SU-DHL-6 (cell line): Measurements from ENCODE around the gene RAB40C.

Experiments
- H2AFZ ChIP-seq: fragments of 200-600 bp; sonication (generic); 2 replicates; pipeline ENCODE4 v1.6.1; 2014; ENCODE audit warnings: low read depth, mild to moderate bottlenecking, moderate library complexity, mixed read lengths, antibody characterized with exemption, low read length; ENCODE audit not compliant: severe bottlenecking
- H3F3A ChIP-seq: fragments of 200-600 bp; shearing (Covaris generic); 2 replicates; pipeline ENCODE4 v1.6.0; 2016; ENCODE audit warnings: antibody characterized with exemption, mild to moderate bottlenecking; ENCODE audit not compliant: insufficient read depth
- H3K27ac ChIP-seq: fragments of 200-600 bp; sonication (generic); 2 replicates; pipeline ENCODE4 v1.5.1; 2016; ENCODE audit warnings: low read depth, mild to moderate bottlenecking, low read length, moderate library complexity, mixed read lengths
- H3K27me3 ChIP-seq: fragments of 200-600 bp; sonication (generic), shearing (Covaris generic); 2 replicates; pipeline ENCODE4 v1.6.0; 2014; ENCODE audit warnings: mild to moderate bottlenecking, low read length
- H3K36me3 ChIP-seq: fragments of 200-600 bp; sonication (generic); 2 replicates; pipeline ENCODE4 v1.6.1; 2014; ENCODE audit warnings: mild to moderate bottlenecking, low read length, mixed read lengths
- H3K4me2 ChIP-seq: fragments of 300-600, 200-600 bp; shearing (Covaris generic), sonication (generic); 2 replicates; pipeline ENCODE4 v1.6.0; 2014; ENCODE audit warnings: low read length, low read depth, mild to moderate bottlenecking; ENCODE audit not compliant: poor library complexity, severe bottlenecking
- H3K4me3 ChIP-seq: fragments of 200-600 bp; sonication (generic); 2 replicates; pipeline ENCODE4 v1.5.1; 2014; ENCODE audit warnings: antibody characterized with exemption, low read length, mild to moderate bottlenecking, mixed read lengths; ENCODE audit not compliant: insufficient read depth, poor library complexity, severe bottlenecking
- H3K79me2 ChIP-seq: fragments of 200-600 bp; sonication (generic); 2 replicates; pipeline ENCODE4 v1.6.1; 2014; ENCODE audit warnings: mild to moderate bottlenecking, low read length, moderate library complexity; ENCODE audit not compliant: insufficient read depth
- H3K9ac ChIP-seq: fragments of 200-600 bp; sonication (generic); 2 replicates; pipeline ENCODE4 v1.7.0; 2014; ENCODE audit warnings: mild to moderate bottlenecking, low read length
- H3K9me2 ChIP-seq: fragments of 200-600 bp; sonication (generic); replicated peaks from 2 replicates; pipeline ENCODE4 v1.6.1; 2014; ENCODE audit warnings: low read length; ENCODE audit not compliant: insufficient read depth
- H3K9me3 ChIP-seq: fragments of 200-600 bp; sonication (generic); 2 replicates; pipeline ENCODE4 v1.6.1; 2014; ENCODE audit warnings: low read length, mixed read lengths; ENCODE audit not compliant: insufficient read depth
- H4K20me1 ChIP-seq: fragments of 200-600 bp; sonication (generic); 2 replicates; pipeline ENCODE4 v1.6.1; 2014; ENCODE audit warnings: low read depth, mild to moderate bottlenecking, antibody characterized with exemption, low read length, moderate library complexity, mixed read lengths
- EZH2phosphoT487 ChIP-seq: fragments of 200-600 bp; sonication (generic), shearing (Covaris generic); conservative IDR thresholded peaks from 2 replicates; pipeline ENCODE4 v1.6.1; 2018; ENCODE audit warnings: mild to moderate bottlenecking, antibody characterized with exemption, low read length, moderate library complexity, mixed read lengths
- TF ChIP-seq, protein P1 (sequence below): fragments of 200-600 bp; sonication (generic); IDR thresholded peaks from one replicate; pipeline ENCODE4 v1.5.1; 2017; ENCODE audit warnings: antibody characterized with exemption, mild to moderate bottlenecking, low read length, moderate library complexity; ENCODE audit not compliant: insufficient read depth, poor library complexity, severe bottlenecking

Gene RAB40C

DNA sequence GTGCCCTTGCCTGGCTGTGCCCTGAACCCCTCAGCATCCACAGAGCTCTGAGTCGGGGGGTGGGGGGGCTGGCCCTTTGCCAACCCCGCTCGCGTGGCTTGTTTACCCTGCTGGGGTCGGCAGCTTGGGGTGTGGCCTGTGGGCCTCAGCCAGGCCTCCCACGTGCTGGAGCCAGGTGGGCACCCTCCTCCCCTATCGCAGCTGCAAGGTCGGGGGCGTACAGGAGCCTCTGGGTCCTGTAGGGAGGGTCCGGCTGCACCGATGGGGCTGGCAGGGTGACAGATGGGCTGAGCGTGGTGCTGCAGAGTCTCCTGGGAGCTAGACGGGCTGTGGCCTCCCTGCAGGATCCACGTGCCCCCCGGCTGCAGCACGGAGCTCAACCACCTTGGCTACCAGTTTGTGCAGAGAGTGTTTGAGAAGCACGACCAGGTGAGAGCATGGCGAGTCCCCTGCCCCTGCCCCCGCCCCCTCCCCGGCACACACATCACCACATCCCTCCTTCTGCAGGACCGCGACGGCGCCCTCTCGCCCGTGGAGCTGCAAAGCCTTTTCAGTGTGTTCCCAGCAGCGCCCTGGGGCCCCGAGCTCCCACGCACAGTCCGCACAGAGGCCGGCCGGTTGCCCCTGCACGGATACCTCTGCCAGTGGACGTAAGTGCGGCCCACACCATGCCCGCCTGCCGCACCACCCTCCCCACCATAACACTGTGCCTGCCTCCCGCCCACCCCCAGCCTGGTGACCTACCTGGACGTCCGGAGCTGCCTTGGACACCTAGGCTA lies 81.7 kb downstream of the RAB40C start:
- no peak overlapping the region for H3K9ac ChIP-seq
- H3K27ac ChIP-seq = no peak overlapping the region

GRCh38 chr16:672371-672770 lies 82.5 kb downstream of the RAB40C start:
- no peaks in the 10 kb centered on the region for H3K9me3 ChIP-seq
- no peak for TF ChIP-seq EZH2phosphoT487
- TF ChIP-seq, protein P1, sequence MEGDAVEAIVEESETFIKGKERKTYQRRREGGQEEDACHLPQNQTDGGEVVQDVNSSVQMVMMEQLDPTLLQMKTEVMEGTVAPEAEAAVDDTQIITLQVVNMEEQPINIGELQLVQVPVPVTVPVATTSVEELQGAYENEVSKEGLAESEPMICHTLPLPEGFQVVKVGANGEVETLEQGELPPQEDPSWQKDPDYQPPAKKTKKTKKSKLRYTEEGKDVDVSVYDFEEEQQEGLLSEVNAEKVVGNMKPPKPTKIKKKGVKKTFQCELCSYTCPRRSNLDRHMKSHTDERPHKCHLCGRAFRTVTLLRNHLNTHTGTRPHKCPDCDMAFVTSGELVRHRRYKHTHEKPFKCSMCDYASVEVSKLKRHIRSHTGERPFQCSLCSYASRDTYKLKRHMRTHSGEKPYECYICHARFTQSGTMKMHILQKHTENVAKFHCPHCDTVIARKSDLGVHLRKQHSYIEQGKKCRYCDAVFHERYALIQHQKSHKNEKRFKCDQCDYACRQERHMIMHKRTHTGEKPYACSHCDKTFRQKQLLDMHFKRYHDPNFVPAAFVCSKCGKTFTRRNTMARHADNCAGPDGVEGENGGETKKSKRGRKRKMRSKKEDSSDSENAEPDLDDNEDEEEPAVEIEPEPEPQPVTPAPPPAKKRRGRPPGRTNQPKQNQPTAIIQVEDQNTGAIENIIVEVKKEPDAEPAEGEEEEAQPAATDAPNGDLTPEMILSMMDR = no peak
- no peak overlapping the region for H3K4me2 ChIP-seq
- no peaks in the 10 kb centered on the region for H4K20me1 ChIP-seq
- no peaks in the 10 kb centered on the region for H3F3A ChIP-seq
- no peak overlapping the region for H3K9ac ChIP-seq
- no peak overlapping the region for H3K27ac ChIP-seq
- no peaks in the 10 kb centered on the region for H3K9me2 ChIP-seq
- H3K79me2 ChIP-seq = peaks cover 8% of the 10 kb centered on the region; the same call in 1 of the 2 replicates
- H3K4me3 ChIP-seq = no peak overlapping the region
- H2AFZ ChIP-seq = no peak overlapping the region
- no peaks in the 10 kb centered on the region for H3K27me3 ChIP-seq
- H3K36me3 ChIP-seq = no peaks in the 10 kb centered on the region

More for the DNA sequence above, 81.7 kb downstream of the RAB40C start:
- TF ChIP-seq, protein P1 = no peak
- no peak for TF ChIP-seq EZH2phosphoT487
- Histone ChIP-seq H3F3A (no peaks in the 10 kb centered on the region), H3K9me3 (no peaks in the 10 kb centered on the region), H4K20me1 (no peaks in the 10 kb centered on the region), H3K36me3 (no peaks in the 10 kb centered on the region), H3K4me2 (no peak overlapping the region), H2AFZ (no peak overlapping the region), H3K27me3 (no peaks in the 10 kb centered on the region), H3K79me2 (peaks cover 8% of the 10 kb centered on the region; the same call in 1 of the 2 replicates), H3K9me2 (no peaks in the 10 kb centered on the region), H3K4me3 (no peak overlapping the region)

- Histone ChIP-seq H2AFZ (no peak overlapping the region), H3F3A (no peaks in the 10 kb centered on the region), H3K27me3 (no peaks in the 10 kb centered on the region), H3K79me2 (peaks cover 8% of the 10 kb centered on the region; the same call in 1 of the 2 replicates), H3K27ac (no peak overlapping the region), H3K36me3 (no peaks in the 10 kb centered on the region), H3K9me3 (no peaks in the 10 kb centered on the region), H3K9me2 (no peaks in the 10 kb centered on the region), H3K4me2 (no peak overlapping the region), H4K20me1 (no peaks in the 10 kb centered on the region), H3K9ac (no peak overlapping the region), H3K4me3 (no peak overlapping the region)
- TF ChIP-seq EZH2phosphoT487 = no peak
- TF ChIP-seq, protein P1 = no peak
Measured at GRCh38 chr16:672851-673250, 83.0 kb downstream of the RAB40C start.
